Activated CD8-positive, alpha-beta memory T cell treated with anti-CD3 and anti-CD28 coated beads, Interleukin-2, amount 50 U/mL, for 24 hours (primary cell): Measurements from ENCODE around the gene CYP4F12.
"Not testable (repeated sequence)": the region's sequence is repeated elsewhere in the genome, so short reads cannot be mapped to it uniquely, and the experiment has no call there.

Source experiments
- DNase-seq: peaks from one replicate; pipeline ENCODE4 v3.0.0-alpha.2; 2020; ENCODE audit errors: extremely low read depth

CYP4F12 gene

DNA sequence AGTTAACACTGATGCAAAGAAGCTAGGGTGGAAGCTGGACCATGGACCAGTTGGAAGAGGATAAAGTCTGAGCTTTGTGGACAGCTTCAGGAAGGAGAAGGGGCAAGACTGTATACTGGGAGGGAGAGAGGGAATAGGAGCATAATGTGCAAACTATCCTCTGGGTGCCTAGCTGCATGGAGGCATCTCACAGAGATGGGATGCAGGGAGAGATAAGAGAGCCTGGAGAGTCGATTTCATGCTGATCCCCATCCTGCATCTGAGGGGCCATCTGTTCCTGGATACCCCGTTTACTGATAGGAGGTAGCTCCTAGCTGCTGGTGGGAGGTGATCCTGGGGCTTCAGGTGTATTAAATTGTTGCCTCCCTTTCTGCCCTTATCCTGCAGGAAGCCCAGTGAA, 23.4 kb upstream of the CYP4F12 start:
- no peak for DNase-seq

DNA sequence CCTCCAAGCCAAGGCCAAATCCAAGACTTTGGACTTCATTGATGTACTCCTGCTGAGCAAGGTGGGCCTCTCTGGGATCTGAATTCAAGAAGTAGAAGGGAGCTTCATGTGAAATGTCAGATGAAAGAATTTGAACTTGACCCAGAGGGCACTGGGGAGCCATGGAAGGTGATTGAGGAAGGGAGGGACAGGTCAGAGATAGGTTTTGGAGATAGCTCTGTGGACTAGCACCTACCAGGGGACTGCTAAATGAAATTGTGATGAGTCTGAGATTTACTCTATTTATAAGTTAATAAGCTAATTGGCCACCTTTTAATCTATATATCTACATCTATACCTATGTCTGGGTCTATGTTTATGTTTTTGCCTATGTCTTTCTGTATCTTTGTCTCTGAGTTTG, 22.8 kb upstream of the CYP4F12 start:
- DNase-seq: not testable (repeated sequence)

DNA sequence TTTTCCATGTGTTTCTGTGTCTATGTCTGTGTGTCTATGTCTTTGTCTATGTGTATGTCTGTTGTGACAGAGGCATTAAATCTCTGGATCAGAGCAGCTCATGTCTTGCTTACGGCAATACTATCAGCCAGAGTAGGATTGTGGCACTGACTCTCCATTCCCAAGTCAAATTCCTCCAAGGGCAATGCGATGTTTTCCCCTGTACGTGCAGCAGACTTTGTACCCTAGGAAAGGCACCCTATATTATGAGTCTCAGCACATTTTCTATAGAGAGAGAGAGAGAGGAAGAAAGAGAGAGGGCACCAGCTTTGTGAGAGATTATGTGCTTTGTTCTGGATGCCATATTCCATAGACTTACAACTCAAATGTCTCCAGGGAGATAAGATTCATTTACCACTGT, 21.1 kb upstream of the CYP4F12 start:
- no peak for DNase-seq

DNA sequence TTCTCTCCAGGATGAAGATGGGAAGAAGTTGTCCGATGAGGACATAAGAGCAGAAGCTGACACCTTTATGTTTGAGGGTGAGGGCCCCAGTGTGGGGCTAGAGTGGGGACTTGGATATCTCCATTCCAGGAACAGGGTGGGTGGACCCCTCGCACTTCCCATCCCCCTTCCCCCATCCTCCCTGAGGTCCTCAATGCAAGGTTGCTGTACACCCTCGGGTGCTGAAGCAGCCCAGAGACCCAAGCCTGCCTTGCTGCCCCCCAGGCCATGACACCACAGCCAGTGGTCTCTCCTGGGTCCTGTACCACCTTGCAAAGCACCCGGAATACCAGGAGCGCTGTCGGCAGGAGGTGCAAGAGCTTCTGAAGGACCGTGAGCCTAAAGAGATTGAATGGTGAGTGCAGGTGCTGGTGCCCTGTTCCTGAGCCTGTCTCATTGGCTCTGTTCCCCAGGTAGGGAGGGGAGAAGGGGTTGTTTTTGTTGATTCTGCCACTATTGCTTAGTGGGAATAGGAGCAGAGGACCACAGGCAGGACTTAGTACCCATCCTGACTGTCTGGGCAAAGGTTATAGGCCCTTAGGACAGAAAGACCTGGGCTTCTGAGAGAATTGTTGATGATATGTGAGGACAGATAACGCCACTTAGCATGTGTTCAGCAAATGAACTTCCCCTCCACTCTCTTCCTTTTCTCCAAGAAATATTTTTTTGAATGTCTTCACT, 20.2 kb upstream of the CYP4F12 start:
- DNase-seq: no peak

DNA sequence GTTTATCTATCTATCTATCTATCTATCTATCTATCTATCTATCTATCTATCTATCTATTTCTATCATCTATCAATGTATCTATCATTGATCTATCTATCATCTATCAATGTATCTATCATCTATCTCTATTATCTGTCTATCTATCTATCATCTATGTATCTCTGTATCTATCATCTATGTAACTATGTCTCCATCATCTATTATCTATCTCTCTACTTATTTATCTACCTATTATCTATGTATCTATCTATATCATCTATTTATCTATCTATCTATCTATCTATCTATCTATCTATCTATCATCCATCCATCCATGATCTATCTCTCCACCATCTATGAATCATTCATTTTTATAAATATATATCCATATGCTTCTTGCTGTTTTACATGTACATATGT, 16.4 kb upstream of the CYP4F12 start:
- no peak for DNase-seq

DNA sequence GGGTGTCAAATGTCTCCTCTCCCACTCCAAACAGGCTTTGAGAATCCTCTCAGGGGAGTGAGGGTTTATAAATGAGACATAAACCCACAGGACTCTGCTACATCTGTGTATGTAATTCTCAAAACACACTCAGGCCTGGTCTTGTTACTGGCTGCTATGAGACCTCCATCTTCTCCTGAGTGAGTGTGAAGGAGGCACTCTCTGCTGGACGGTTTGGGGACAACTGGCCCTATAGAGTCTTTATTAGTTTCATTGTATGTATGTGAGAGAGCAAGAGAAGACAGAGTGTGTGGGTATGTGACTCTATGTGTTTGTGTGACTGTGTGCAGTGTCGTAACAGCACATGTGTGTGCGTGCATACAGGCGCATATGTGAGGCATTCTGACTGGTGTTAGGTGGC, 9.6 kb upstream of the CYP4F12 start:
- no peak for DNase-seq

DNA sequence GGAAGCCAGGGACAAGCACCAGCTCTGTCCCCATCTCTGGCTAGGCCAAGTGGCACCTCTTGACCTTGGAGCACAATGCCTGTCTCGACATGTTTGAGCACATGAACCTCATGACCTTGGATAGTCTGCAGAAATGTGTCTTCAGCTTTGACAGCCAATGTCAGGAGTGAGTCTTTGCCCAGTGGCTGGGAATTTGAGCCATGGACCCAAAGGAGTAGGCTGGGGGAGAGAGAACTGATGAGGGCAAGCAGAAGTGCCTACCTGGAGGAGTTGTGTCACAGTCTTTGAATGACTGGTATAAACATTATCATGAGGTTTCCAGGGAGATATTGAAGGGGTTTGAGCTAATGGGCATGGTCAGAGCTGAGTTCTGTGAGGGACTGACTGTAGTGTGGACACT, 6.7 kb upstream of the CYP4F12 start:
- no peak for DNase-seq

DNA sequence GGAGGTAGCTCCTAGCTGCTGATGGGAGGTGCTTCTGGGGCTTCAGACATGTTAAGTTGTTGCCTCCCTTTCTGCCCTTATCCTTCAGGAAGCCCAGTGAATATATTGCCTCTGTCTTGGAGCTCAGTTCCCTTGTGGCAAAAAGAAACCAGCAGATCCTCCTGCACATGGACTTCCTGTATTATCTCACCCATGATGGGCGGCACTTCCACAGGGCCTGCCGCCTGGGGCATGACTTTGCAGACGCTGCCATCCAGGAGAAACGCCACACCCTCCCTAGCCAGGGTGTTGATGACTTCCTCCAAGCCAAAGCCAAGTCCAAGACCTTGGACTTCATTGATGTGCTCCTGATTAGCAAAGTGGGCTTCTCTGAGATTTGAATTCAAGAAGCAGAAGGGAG, 6.0 kb upstream of the CYP4F12 start:
- DNase-seq: no peak

DNA sequence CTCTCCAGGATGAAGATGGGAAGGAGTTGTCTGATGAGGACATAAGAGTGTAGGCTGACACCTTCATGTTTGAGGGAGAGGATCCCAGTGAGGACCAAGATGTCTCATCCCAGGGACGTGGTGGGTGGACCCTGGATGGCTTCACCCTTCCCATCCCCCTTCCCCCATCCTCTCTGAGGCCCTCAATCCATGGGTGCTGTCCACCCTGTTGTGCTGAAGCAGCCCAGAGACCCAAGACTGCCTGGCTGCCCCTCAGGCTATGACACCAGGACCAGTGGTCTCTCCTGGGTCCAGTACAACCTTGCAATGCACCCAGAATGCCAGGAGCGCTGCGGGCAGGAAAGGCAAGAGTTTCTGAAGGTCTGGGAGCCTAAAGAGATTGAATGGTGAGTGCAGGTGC, 3.4 kb upstream of the CYP4F12 start:
- no peak for DNase-seq

DNA sequence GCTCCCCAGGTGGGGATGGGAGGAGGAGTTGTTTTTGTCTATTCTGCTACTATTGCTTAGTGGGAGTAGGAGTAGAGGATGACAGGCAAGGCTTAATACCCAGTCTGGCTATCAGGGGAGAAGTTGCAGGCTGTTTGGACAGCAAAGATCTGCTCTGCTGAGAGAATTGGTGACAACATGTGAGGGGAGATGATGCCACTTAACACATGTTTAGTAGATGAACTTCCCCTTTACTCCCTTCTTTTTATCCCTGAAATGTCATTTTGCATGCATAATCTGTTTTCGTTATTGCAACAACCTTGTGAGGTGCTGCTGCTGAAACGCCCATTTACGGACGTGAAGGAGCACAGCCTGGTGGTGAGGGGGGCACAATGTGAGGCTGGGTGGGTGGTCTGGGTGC, 3.0 kb upstream of the CYP4F12 start:
- no peak for DNase-seq

DNA sequence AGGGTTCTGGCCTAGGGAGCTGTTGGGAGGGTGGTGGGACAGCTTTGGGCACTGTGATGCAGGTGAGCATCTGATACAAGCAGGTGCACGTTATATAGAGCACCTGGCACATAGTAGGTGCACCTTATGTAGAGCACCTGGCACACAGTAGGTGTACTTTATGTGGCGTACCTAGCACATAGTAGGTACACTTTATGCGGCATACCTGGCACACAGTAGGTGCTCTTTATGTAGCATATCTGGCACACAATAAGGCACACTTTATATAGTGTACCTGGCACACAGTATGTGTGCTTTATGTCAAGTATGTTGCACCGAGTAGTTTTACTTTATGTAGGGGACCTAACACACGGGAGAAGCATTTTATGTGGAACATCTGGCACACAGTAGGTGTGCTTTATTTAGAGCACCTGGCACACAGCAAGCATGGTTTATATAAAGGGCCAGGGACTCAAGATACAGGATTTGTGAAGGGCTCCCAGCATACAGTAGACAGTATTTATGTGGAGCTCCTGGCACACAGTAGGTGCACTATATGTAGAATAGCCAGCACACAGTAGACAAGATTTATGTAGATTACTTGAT, 1.6 kb upstream of the CYP4F12 start:
- DNase-seq: no peak

DNA sequence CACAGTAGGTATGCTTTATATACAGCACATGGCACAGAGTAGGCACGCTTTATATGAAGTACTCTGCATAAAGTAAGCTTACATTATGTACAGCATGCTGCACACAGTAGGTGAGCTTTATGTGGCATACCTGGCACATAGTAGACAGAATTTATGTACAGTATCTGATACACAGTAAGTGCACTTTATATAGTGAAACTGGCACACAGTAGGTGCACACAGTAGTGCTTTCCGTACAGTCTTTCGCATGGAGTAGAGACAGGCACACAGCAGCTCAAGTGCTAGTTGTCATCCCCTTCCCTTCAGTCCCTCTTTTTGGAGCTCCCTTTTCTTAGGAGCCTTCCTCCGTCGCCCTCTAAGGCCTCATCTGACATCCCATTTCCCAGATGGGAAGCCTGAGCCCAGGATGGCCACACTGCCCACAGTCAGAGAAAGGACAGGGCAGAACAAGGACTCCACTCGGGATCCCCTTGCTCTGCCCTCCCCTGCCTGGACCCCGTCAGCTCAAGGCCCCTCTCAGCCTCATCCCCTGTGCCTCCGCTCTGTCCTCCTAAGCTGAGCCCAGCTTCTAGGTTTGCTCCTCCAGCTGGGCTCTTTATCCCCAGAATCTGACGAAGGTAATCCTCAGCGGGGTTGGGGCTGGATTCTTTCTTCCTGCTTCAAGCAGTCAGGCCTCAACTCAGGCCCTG, 852 bp upstream of the CYP4F12 start:
- no peak for DNase-seq

DNA sequence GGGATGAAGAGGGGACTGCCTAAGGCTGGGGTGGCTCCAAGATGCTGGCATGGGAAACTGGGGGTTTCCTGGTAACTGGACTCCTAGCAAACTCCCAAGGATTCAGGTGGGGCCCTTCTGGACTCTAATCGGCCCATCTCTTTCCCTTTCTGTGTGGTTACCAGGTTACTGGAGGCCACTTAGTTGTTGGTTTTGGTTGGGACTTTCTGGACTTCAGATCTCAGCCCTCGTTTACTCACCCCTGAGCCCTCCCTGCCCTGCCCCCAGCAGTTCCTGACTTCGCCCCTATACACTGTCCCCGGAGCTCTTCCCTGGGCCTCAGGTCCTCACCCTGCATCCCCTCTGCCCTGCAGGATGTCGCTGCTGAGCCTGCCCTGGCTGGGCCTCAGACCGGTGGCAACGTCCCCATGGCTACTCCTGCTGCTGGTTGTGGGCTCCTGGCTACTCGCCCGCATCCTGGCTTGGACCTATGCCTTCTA, 328 bp downstream of the CYP4F12 start:
- DNase-seq: no peak

DNA sequence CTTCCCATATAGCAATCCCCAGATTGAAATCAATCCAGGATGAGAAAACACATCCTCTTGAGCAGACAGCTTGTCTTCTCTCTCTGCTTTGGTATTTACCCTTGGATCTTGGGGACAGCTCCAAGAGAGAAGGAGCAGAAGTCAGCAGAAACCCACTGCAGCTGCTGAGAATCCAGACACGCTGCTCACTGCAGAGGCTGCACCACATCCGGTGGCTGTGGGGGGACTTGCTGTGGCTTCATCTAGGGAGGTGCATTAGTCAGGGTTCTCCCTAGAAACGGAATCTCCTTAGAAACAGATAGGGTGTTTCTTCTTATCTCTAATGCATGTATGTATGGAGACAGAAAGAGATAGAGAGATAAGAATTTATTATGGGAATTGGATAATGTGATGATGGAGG, 2.7 kb downstream of the CYP4F12 start:
- DNase-seq: no peak

DNA sequence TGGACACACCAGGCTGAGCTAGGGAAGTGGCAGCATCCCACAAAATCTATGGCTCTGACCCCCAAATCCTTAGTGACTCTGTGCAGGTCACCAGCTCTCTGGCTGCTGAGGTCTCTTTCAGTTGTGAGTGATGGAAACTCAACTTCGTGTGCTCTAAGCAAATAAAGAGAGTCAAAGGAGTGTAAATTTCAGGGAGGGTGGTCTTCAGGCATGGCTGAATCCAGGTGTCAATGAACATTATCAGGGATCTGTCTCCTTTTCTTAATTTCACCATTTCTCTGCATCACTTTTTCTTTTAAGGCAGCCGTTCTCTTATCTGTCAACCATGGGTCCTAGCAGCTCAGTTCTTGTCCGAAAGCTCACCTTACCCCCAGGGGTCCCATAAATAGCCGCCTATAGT, 6.2 kb downstream of the CYP4F12 start:
- DNase-seq: no peak

DNA sequence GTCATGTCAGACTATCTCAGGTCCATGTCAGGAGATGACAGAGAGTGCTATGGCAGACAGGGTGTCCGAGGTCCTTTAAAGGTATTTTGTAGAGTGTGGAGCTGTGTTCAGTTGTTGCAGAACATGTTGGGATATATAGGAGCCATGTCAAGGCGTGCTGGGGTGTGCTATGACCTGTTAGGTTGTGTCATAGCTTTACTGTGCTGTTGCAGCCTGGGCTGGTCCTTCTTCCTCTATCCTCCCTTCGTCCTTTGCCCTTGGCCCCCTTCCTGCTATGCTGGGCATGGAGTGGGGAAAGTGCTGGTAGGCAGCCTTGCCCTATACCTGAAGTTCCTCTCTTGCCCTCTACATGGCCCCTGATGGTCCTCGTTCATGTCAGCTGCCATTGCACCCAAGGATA, 7.0 kb downstream of the CYP4F12 start:
- DNase-seq: not testable (repeated sequence)

DNA sequence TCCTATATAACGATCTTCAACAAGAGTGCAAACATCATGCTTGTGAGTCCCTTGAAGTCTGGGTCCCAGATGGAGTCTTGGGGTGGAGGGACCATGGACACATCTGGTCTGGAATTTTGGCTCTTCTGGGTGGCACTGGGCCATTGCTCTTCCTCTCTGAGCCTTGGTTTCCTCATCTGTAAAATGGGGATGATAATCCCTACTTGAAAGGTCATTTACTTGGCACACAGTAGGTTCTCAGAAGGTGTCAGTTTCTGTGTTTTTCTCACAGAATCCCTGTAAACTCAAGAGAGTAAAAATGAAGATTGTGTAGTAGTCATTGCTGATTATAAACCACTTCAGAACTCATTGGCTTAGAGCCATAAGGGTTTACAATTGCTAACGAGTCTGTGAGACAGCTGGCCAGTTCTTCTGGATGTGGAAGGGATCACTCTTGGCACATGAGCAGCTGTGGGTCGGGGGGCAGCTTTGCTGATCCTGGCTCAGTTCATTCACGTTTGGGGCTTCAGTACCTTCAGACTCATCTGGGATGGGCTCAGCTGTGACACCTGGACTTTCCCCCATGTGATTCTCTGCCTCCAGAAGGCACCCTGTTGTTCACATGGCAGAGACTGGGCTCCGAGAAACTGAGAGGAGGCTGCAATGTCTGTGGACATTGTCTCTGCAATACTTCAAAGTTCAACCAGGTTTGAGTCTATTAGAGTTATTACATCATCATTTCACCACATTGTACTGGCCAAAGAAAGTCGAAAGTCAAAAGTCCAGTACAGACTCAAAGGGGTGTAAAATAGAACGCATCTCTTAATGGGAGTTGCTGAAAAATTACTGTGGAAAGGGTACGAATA, 7.8 kb downstream of the CYP4F12 start:
- no peak for DNase-seq

DNA sequence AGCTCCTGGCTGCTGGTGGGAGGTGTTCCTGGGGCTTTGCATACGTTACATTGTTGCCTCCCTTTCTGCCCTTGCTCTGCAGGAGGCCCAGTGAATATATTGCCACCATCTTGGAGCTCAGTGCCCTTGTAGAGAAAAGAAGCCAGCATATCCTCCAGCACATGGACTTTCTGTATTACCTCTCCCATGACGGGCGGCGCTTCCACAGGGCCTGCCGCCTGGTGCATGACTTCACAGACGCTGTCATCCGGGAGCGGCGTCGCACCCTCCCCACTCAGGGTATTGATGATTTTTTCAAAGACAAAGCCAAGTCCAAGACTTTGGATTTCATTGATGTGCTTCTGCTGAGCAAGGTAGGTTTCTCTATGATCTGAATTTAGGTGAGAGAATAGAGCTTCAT, 10.5 kb downstream of the CYP4F12 start:
- no peak for DNase-seq

DNA sequence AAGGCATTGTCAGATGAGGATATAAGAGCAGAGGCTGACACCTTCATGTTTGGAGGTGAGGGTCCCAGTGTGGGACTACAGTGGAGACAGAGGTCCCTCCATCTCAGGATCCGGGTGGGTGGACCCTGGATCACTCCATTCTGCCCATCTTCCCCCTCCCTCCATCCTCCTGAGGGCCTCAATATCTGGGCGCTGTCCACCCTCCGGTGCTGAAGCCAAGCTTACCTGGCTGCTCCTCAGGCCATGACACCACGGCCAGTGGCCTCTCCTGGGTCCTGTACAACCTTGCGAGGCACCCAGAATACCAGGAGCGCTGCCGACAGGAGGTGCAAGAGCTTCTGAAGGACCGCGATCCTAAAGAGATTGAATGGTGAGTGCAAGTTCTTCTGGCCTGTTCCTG, 11.9 kb downstream of the CYP4F12 start:
- DNase-seq: no peak

DNA sequence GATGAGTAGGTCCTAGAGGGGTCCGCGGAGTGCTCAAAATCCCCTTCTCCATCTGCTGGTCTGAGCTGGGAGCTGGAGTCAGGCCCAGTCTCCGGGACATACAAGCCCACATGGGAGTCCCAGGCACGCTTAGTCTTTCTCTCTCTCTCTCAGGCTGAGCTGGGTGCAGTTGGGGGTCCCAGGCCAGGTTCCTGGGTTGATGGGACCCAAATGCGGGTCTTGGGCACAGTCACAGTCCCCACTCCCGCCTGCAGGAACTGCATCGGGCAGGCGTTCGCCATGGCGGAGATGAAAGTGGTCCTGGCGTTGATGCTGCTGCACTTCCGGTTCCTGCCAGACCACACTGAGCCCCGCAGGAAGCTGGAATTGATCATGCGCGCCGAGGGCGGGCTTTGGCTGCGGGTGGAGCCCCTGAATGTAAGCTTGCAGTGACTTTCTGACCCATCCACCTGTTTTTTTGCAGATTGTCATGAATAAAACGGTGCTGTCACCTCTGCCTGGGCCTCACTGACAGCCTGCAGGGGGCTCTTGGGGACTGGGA, 23.8 kb downstream of the CYP4F12 start:
- no peak for DNase-seq

DNA sequence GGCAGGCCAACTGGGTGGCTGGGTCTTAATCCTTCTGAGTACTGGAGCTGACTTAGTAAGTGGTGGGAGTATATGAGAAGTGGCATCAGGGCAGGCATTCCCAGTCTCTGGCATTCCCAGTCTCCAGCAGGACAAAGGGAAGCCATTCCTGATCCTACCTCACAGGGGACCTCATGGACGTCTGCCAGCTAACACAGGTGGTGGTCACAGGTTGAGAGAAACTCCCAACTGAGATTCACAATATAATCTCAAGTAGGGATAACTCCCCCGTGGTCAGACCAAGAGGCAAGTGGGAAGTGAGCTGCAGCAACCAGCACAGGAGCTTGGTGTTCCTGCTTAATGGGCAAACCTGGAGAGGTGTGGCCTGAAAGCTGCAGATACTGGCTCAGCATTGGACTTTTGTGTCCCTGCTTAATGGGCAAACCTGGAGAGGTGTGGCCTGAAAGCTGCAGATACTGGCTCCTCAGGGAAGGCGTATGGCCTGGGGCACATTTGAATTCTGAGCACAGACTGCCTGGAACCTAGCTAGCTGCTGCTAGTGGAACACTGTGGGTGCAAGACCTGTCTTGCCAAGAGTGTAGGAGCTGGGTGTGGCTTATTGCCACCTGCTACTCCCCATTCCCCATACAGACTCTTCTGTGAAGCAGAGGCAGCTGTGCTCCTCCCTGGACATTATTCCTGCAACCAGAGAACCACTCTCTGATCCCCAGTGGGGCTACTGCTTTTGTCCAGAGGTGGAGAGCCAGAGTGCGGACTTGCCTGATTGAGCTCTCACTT, 29.1 kb downstream of the CYP4F12 start:
- DNase-seq: no peak
